Adrenal gland (tissue), 12 donors: ENCODE measurements around the gene RSF1. TPM values are rescaled to one million over a fixed set of nuclear protein-coding genes. Genes with fewer than 3 reads are reported as not detected.

Experiments used
- DNase-seq, 7 donors: peaks; one replicate each; pipeline ENCODE4 v3.0.0-alpha.2; 2019 to 2020
- H3K27ac ChIP-seq, 5 donors: fragments of 200-600 bp; sonication (generic) in 4 of 5; 1 replicate in 3 of 5; 2 replicates in 2 of 5; pipeline versions ENCODE4 v1.5.1 to v1.8.0; 2016 to 2020; ENCODE audit warnings: mild to moderate bottlenecking in 1 of 5
- H3K27me3 ChIP-seq: fragments of 200-600 bp; 2 replicates; pipeline ENCODE4 v1.8.0; 2021
- H3K36me3 ChIP-seq, 2 donors: fragments of 200-600 bp; replicated peaks in 1 of 2; 1 replicate in 1 of 2; 2 replicates in 1 of 2; pipeline versions ENCODE4 v1.5.1 to v1.8.0; 2018 to 2022
- H3K4me1 ChIP-seq, 2 donors: fragments of 200-600 bp; replicated peaks in 1 of 2; 1 replicate in 1 of 2; 2 replicates in 1 of 2; pipeline versions ENCODE4 v1.5.1 to v1.8.0; 2018 to 2021
- H3K4me3 ChIP-seq, 4 donors: fragments of 200-600 bp; sonication (generic) in 3 of 4; one replicate each; pipeline ENCODE4 v1.5.1; 2016 to 2018
- H3K9me3 ChIP-seq, 3 donors: fragments of 200-600 bp; sonication (generic) in 1 of 3; replicated peaks in 1 of 3; 1 replicate in 2 of 3; 2 replicates in 1 of 3; pipeline versions ENCODE4 v1.5.1 to v1.8.0; 2016 to 2021
- POLR2A ChIP-seq, 2 donors: fragments of 450-650 bp; IDR thresholded peaks; one replicate each; pipeline ENCODE4 v1.6.1; 2017; ENCODE audit warnings: antibody characterized with exemption in 2 of 2, mild to moderate bottlenecking in 2 of 2, moderate library complexity in 1 of 2
- WGBS, 4 donors: extraction: QIAGEN DNeasy Blood & Tissue Kit in 2 of 4; methylation state at CpG; one replicate each; pipeline versions ENCODE4 v1.1.5 to v1.1.7; 2013 to 2017; 5-methylcytosine and 5-hydroxymethylcytosine counted together
- intact Hi-C, 2 donors: fragments of 100-400 bp; cut with DNase I; formaldehyde crosslinking; loops; one replicate each; pipeline versions ENCODE4 v1.14.1 to v1.15.0; 2022 to 2023
- polyA plus RNA-seq, 3 donors: library from polyadenylated mRNA; stranded (reverse); fragments of 200-250 nt in 2 of 3; fragments of 350-450 nt in 1 of 3; fragmentation: Illumina TruSeq in 1 of 3; extraction: RNeasy Lipid Tissue Mini Kit (QIAGEN cat#74804) in 1 of 3; gene quantifications; one replicate each; pipeline ENCODE4 v1.2.3, GENCODE V29; 2013 to 2014
- total RNA-seq, 9 donors: library from RNA; depleted of rRNA in 4 of 9; stranded (reverse); fragments of >200 nt in 4 of 9; fragments of 120-200 nt in 1 of 9; fragmentation: NEBNext Ultra II Directional in 1 of 9; extraction: Animal tissue kit (Norgen Biotek cat#: 25700) in 1 of 9; gene quantifications; one replicate each; pipeline versions ENCODE4 v1.1.0 to v1.2.4, GENCODE V29; 2013 to 2023
- TF ChIP-seq, protein P1 (sequence below), 6 experiments: fragments of 450-650 bp in 4 of 6; fragments of 200-600 bp in 2 of 6; sonication (generic) in 1 of 6; IDR thresholded peaks; 1 replicate in 5 of 6; 2 replicates in 1 of 6; pipeline versions ENCODE4 v1.5.1 to v1.8.0; 2016 to 2021; ENCODE audit warnings: antibody characterized with exemption in 6 of 6, mild to moderate bottlenecking in 2 of 6, moderate library complexity in 1 of 6
- donor health status: healthy with polysubstance abuse.
- donor health status: Bipolar disorder and iron deficiency.
- donor health status: DM: yes; HTN: yes; CAD: no.
- donor health status: DM: no; HTN: no; CAD: no.
- donor health status: DM: no; HTN: no; CAD: no.
- donor health status: DM: yes; HTN: yes; CAD: no.

Gene RSF1
- total and polyA plus RNA-seq, 12 donors, result 12.7 to 108 (median 66.9) TPM

DNA sequence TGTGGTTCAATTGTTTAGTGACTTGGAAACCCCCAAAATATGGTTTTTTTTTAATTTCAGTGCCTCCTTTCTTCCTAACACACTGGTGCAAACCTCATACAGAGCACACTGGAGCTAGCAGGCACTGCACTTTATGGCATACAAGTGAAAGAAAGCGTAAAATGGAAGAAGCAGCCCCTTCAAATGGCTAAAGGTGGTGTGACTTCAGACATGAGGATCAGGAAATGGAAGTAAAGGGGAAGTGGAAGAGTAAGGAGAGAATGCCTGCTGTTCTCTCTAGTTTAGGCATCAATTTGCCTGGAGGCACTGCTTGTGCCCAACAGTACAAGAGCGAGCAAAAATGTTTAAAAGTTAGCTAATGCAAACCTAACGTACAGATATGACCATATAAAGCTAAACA, 5.7 kb downstream of the RSF1 start:
- Histone ChIP-seq H3K27ac (no peak overlapping the region), H3K9me3 (no peaks in the 10 kb centered on the region), H3K27me3 (no peaks in the 10 kb centered on the region), H3K4me1 (peaks cover 9 to 42% of the 10 kb centered on the region in 2 donors), H3K36me3 (peaks cover 0 to 8% of the 10 kb centered on the region in 2 donors), H3K4me3 (no peak overlapping the region)
- TF ChIP-seq, protein P1, sequence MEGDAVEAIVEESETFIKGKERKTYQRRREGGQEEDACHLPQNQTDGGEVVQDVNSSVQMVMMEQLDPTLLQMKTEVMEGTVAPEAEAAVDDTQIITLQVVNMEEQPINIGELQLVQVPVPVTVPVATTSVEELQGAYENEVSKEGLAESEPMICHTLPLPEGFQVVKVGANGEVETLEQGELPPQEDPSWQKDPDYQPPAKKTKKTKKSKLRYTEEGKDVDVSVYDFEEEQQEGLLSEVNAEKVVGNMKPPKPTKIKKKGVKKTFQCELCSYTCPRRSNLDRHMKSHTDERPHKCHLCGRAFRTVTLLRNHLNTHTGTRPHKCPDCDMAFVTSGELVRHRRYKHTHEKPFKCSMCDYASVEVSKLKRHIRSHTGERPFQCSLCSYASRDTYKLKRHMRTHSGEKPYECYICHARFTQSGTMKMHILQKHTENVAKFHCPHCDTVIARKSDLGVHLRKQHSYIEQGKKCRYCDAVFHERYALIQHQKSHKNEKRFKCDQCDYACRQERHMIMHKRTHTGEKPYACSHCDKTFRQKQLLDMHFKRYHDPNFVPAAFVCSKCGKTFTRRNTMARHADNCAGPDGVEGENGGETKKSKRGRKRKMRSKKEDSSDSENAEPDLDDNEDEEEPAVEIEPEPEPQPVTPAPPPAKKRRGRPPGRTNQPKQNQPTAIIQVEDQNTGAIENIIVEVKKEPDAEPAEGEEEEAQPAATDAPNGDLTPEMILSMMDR (IDR thresholded peaks at IDR 0.05), result no peak
- no peak for TF ChIP-seq POLR2A (IDR thresholded peaks at IDR 0.05)
- intact Hi-C loops, result no loop called here
- DNase-seq, result no peak
- 97 to 99% (median 98%) methylated on average over 3 of the region's 3 CpGs for WGBS, 4 donors

DNA sequence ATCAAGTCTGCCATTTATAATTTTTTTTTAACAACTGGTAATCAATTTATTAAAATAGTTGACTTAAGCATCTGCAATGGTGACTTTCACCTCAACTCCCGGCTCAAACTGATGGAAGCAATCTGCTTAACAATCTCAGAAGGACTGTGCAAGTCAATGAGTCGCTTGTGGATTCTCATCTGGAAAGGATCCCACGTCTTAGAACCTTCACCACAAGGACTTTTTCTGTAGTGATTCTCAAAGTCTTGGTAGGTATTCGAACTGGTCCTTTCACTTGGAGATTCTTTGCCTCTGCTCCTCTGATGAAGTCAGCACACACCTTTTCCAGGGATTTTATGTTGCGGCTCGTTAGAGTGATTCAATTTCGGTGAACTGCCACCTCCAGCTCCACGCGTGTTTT, 7.3 kb downstream of the RSF1 start:
- peaks cover 0 to 8% of the 10 kb centered on the region in 2 donors for H3K36me3 ChIP-seq
- no peak for DNase-seq
- intact Hi-C loops, result no loop called here
- 84 to 91% (median 86%) methylated on average over 9 of the region's 9 CpGs for WGBS, 4 donors
- no peak overlapping the region for H3K4me3 ChIP-seq
- peaks cover 0 to 43% of the 10 kb centered on the region in 2 donors for H3K4me1 ChIP-seq
- TF ChIP-seq, protein P1 (IDR thresholded peaks at IDR 0.05), result no peak
- no peak for TF ChIP-seq POLR2A (IDR thresholded peaks at IDR 0.05)
- no peaks in the 10 kb centered on the region for H3K9me3 ChIP-seq
- no peaks in the 10 kb centered on the region for H3K27me3 ChIP-seq
- H3K27ac ChIP-seq, result no peak overlapping the region

DNA sequence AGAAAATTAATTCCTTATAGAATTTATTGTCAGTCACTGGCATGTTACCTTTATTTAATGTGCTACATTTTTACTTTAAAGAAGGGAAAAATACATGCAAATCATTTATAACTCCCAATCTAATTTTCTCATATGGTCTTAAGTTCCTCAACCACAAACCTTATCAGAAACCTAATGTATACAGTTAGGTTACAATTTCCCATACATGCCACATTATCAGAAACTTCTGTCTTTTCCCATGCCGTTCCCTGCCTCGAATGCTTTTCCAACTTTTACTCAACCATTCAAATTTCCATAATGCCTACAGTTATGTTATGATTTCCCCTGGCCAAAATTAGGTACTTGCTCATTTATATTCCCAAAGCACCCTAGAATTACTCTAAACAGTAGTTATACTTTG, 13.5 kb downstream of the RSF1 start:
- H3K4me3 ChIP-seq, result no peak overlapping the region
- no peak overlapping the region for H3K27ac ChIP-seq
- DNase-seq, result no peak
- H3K9me3 ChIP-seq, result no peaks in the 10 kb centered on the region
- no peaks in the 10 kb centered on the region for H3K27me3 ChIP-seq
- no peak for TF ChIP-seq POLR2A (IDR thresholded peaks at IDR 0.05)
- 95 to 97% (median 96%) methylated on average over 2 of the region's 2 CpGs for WGBS, 4 donors
- intact Hi-C loops, result no loop called here
- peaks cover 0 to 15% of the 10 kb centered on the region in 2 donors for H3K4me1 ChIP-seq
- H3K36me3 ChIP-seq, result peaks cover 0 to 4% of the 10 kb centered on the region in 2 donors

- Histone ChIP-seq H3K27ac (no peak overlapping the region), H3K36me3 (peaks cover 0 to 2% of the 10 kb centered on the region in 2 donors), H3K27me3 (no peaks in the 10 kb centered on the region), H3K4me3 (no peak overlapping the region), H3K9me3 (no peaks in the 10 kb centered on the region), H3K4me1 (peaks cover 0 to 15% of the 10 kb centered on the region in 2 donors)
- no peak for TF ChIP-seq POLR2A (IDR thresholded peaks at IDR 0.05)
- TF ChIP-seq, protein P1 (IDR thresholded peaks at IDR 0.05), result no peak
- no peak for DNase-seq
- intact Hi-C loops, result no loop called here
These were observed 14.1 kb downstream of the RSF1 start for GRCh38 chr11:77806415-77806814.

DNA sequence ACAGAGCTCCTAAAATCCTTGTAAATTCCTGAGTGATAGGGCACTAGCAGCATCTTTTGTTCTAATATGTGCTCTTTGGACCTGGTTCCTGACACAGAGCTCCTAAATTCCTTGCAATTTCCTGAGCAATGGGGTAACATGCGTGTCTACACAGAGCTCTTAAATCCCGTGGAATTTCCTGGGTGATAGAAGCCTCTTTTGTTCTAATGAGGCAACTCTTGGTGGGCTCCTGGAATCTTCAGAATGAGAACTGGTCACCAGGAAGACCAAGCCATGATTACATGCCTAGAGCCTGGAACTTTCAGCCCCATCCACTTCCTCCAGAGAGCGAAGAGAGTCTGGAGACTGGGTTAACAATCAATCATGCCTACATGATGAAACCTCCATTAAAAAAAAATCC, 19.0 kb downstream of the RSF1 start:
- Histone ChIP-seq H3K4me3 (no peak overlapping the region), H3K9me3 (no peaks in the 10 kb centered on the region), H3K27ac (no peak overlapping the region), H3K4me1 (peaks cover 0 to 26% of the 10 kb centered on the region in 2 donors), H3K27me3 (no peaks in the 10 kb centered on the region), H3K36me3 (no peaks in the 10 kb centered on the region)
- intact Hi-C loops, result no loop called here
- TF ChIP-seq, protein P1 (IDR thresholded peaks at IDR 0.05), result no peak
- TF ChIP-seq POLR2A (IDR thresholded peaks at IDR 0.05), result no peak
- 72 to 82% (median 76%) methylated on average over 3 of the region's 3 CpGs for WGBS, 4 donors
- no peak for DNase-seq
